MV-4-11 (cell line): ENCODE results near the gene LAGE3.

Experiments
- DNase-seq: peaks from one replicate; lab custom pipeline; 2025; lab: John Stamatoyannopoulos, UW

Gene LAGE3

DNA sequence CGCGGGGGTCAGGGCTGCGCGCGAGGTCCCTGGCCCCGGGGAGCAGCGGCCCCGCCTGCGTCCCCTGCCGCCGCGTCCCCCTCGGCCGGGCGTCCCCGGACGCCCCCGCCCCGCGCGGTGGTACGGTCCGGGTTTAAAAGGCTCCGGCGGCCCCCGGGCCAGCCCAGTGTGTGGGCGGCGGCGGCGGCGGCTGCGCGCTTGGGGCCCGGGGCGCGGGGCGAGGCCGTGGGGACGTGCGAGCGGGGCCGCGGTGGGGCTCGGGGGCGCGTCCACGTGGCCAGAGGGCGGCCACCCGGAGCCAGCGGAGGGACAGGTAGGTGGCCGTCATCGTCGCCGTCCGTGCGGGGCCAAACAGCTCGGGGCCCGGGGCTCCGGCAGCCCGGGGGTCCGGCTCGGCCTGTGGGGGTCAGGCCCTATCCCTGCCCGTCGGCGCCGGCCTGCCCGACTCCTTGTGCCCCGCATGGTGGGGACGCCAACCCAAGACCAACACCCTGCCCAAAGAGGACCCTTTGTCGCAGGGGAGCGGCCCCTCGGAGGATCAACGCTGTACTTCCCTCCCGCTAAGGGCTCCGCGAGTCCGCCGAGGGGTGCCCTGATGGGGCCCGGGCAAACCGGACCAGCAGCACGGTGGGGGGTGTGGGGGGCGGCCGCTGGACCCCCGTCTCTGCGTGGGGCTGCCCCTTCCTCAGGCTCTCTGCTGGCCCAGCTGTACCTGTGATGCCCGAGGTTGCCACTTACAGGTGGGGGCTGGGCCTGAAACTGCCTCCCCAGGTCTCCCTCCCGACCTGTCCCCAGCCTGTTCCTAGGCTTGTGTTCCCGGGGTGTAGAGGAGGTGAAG lies 20.7 kb downstream of the LAGE3 start, which contains the start of gene PLXNA3:
PLXNA3 (plus strand) TSS at position 166 of the 838 bp plus-strand sequence. CDS start 1,903 bp downstream, outside the sequence.
- no peak for DNase-seq

DNA sequence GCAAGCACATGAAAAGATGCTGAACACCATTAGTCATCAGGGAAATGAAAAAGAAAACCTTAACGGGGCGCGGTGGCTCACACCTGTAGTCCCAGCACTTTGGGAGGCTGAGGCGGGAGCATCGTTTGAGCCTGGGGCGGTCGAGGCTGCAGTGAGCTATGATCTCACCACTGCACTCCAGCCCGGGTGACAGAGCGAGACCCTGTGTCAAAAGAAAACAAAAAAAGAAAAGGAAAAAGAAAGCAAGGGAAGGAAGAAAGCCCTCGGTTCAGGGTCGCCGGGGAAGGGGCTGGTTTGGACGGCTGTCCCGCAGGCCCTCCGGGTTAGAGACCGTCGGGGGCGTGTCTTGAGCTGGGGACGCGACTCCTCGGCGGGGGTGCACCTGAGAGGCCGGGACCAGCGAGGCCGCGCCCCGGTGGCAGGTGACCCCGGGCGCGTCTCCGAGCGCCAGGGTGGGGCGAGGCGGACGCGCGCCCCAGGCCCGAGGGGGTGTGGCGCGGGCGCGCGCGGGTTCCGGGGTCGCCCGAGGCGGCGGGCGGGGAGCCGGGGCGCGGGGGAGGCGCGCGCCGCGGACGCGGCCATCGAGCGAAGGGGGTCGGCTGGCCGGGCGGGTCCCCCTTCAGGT lies 21.5 kb downstream of the LAGE3 start:
- no peak for DNase-seq

DNA sequence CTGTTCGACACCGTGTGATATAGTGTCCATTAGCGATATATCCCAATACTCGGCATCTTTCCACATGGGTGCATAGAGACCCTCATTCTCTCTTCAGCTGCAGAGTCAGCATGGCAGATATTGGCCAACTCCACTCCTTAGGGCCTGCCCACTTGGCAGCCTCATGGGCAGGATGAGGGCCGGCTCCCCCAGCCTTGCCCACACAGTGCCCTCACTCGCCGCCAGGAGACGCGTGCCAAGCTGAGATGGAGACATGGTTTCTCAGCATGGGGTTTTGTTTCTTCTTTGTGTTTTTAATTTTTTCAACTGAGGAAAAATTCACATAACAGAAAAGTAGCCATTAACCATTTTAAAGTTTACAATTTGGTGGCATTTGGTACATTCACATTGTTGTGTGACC lies 26.3 kb downstream of the LAGE3 start:
- no peak for DNase-seq

DNA sequence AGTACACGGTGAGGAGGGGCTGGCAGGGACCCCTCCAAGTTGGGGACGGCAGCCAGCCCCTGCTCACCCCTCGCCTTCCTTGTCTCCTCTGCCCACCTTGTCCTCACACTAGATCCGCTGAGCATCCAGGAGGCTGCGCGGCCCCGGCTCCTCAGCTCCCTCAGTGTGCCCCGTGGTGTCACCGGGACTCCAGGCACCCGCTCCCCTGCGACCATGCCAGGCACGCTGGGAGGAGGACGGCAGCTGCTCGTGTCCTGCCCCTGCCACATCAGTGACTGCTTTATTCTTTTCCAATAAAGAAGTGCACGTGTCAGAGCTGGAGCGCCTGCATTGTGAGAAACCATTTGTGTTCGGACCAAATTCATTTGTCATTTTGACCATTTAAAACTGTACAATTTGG lies 28.8 kb downstream of the LAGE3 start:
- DNase-seq, result no peak

DNA sequence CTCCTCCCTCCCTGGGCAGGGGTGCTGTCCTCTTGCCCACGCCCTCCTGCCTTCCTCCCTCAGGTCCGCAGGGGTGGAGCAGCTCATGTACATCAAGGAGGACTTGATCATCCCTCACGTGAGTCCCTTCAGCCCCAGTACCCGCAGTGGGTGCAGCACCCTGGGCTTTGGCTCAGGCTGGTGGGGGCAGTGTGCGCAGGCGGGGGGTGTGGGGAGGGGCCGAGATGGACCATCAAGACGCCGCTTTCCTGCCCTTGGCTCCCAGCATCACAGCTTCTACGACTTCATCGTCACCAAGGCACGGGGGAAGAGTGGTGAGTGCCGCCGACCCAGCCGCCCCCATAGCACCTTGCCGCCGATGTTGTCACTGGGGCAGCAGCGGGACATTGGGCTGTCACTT lies 29.5 kb downstream of the LAGE3 start:
- DNase-seq, result no peak

DNA sequence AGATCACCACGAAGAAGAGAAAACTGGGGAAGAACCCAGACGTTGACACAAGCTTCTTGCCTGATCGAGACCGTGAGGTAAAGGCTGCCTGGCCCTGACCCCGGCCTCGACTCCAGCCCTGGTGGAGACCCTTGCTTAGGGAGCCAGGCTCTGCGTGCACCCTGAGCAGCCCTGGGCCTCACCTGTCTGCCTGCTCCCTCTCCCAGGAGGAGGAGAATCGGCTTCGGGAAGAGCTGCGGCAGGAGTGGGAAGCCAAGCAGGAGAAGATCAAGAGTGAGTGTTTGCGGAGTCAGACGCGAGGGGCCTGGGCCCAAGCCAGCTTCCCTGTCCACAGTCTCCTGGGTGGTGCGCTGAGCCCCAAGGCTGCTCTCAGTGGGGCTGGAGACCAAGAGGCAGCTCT lies 30.6 kb downstream of the LAGE3 start:
- DNase-seq, result no peak

DNA sequence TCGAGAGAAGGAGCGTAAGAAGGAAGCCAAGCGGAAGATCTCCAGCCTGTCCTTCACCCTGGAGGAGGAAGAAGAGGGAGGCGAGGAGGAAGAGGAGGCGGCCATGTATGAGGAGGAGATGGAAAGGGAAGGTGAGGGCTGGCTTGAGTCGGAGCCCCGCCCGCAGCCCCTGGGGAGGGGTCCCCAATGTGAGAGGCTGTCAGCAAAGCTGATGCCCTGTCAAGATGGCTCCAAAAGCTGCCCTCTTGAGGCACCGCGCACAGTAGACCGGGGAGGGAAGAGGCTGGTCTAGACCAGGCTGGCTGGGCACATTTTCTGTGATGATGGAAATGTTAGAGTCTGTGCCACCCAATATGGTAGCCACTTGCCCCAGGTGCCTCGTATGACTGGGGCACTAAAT lies 32.7 kb downstream of the LAGE3 start:
- DNase-seq, result no peak

DNA sequence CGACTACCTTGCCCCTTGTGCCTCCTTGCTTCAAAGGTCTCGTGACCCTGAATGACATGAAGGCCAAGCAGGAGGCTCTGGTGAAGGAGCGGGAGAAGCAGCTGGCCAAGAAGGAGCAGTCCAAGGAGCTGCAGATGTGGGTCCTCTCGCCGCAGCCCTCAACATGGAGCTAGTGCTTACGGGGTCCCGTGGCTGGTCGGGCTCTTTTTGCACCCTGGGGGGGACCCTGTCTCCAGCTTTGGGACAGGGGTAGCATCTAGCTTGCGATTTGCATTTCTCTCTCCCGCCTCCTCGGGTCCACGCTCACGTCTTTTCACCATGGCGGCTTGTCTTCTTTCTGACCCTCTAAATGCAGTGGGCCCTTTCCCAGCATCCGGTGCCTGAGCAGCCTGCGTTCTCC lies 33.3 kb downstream of the LAGE3 start:
- DNase-seq, result no peak

DNA sequence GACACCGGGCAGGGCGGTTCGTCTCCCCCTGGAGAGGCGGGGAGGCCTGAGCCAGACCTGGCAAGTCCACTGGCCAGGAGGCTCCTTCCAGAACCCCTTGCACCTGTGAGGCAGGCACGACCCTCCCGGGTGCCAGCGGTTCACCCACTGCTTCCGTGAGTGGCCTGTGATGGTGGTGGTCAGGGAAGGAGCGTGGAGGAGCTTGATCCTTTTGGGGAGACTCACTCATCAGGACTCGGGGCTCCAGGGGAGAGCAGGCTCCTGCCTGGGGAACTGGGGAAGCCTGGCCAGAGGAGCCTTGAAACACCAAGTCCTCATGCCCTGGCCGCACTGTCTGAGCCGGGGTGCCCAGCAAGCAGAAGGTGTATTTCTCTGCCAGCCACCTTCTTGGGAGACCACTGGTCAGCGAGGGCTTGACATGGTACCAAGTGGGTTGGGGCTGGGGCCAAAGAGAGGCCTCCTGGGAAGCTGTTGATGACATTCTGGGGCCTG lies 34.3 kb downstream of the LAGE3 start:
- DNase-seq, result no peak

DNA sequence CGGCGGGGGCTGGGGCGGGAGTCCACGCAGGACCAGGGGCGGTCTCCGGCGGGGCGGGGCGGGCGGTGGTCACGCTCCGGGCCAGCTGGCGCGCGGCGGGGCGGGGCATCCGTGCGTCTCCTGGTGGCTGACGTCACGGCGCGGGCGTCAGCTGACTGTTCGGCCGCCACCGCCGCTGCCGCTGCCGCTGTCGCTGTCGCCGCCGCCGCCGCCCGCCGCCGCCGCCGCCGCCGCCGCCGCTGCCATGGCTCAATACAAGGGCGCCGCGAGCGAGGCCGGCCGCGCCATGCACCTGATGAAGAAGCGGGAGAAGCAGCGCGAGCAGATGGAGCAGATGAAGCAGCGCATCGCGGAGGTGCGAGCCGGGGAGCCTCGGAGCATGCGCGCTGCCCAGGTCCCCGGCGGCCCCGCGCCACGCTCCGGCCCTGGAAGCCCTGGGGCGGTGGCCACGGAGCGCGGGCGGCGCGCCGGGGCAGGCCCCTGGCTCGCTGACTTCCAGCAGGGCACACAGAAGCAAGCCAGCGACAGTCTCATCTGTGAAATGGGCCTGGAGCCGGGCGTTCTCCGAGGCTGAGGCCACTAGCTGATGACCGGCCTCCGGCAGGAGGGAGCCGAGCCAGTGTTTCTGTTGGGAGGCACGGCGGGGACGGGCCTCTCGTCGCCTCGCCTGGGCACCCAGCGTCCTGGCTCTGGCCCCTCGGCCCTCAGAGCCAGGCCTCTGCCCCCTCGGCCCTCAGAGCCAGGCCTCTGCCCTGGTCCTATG lies 34.9 kb downstream of the LAGE3 start, which contains the start of gene FAM50A:
FAM50A (plus strand) TSS at position 150 of the 763 bp plus-strand sequence; CDS start at position 245, 95 bp downstream.
- peak; percentile 36 for DNase-seq

DNA sequence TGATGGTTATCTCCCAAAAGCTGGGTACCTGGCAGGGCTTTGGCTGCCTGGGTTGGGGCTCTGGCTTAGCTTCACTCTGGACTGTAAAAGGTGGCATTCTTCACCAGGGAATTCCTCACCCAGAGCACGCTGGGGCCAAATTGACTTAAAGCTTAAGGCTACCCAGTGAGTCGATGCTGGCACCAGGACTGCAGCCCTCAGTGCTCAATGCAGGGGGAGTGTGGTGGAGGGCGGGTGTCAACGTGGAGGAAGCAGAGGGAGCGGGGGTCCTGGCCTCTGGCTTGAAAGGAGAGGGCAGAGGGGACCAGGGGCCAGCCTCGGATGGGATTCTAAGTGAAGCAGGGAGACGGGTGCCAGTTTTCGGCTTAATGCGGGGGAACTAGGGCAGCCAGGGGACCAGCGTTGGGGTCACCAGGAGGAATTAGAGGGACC lies 35.6 kb downstream of the LAGE3 start:
- no peak for DNase-seq

DNA sequence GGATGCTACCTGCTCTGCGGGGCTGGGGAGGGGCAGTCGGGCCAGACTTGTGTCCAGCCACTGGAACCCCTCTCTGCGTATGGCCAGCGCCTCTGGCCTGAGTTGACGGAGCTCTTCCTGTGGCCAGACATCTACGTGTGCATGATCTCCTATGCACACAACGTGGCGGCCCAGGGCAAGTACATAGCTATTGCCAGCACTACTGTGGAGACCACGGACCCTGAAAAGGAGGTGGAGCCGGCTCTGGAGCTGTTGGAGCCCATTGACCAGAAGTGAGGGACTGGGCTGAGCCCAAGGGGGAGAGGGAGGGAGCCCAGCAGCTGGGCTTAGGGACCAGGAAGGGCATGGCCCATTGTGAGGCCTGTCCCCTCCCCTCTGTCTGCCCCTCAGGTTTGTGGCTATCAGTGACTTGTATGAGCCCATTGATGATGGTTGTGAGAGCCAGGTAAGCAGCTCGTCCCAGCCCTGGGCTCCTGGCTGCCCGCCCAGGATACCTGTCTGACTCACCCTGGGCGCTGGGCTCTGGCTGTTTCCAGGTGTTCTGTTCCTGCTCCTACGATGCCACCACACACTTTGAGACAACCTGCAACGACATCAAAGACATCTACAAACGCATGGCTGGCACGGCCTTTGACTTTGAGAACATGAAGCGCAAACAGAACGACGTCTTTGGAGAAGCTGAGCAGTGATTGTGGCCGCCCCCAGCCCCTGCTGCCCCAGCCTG lies 36.9 kb downstream of the LAGE3 start:
- DNase-seq, result no peak

DNA sequence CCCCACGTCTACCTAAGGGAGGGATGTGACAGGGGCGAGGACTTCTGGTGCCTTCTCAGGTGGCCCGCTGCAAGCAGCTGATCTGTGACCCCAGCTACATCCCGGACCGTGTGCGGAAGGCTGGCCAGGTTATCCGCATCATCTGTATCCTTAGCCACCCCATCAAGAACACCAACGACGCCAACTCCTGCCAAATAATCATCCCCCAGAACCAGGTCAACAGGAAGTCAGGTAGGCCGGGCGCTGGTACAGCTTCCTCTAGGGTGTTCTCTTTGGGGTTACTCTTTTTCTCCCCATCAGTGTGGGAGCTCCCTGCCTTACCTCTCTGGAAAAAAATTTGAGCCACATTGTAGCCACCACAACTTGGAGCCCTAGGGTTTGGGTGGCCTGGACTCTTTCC lies 37.5 kb downstream of the LAGE3 start:
- no peak for DNase-seq

DNA sequence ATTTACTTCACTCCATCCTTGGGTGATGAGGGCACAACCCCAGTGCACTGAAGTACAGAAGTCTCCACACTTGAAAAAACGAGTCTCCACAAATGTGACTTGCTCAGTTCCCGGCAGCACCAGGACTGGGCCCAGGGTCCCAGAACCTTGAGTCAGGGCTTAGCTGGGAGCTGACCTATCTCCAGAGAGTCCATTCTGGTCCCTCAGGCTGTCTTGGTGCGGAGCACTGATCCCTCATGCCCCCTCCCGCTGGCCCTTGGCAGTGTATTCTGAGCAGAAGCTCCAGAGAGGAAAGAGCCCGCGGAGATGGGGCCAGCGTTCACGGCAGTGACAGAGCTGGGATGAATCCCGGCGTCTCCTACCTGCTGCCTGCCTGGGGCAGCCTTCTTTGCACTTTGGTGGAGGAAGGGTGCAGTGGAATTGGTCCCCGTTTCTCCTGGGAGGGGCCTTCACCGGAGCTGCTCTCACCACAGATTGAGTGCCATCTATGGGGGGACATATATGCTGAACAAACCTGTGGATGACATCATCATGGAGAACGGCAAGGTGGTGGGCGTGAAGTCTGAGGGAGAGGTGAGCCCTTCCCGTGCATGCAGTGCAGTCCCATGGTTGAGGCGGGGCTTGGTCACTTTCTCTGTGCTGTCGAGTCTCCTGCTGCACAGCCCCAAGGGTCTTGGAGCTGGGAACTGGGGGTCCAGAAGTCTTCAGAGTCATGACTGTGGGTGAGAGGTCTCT lies 38.3 kb downstream of the LAGE3 start:
- no peak for DNase-seq

DNA sequence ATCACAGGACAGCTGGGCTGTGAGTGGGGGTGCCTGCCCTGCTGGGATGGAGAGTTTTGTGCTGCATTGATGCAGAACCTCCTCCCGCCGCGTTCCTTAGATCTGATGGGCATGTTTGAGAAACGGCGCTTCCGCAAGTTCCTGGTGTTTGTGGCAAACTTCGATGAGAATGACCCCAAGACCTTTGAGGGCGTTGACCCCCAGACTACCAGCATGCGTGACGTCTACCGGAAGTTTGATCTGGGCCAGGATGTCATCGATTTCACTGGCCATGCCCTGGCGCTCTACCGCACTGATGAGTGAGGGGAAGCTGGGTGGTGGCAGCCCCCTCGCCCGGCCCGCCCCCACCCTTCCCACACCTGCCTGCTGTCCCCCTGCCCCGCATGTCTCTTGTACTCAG lies 39.2 kb downstream of the LAGE3 start:
- no peak for DNase-seq

DNA sequence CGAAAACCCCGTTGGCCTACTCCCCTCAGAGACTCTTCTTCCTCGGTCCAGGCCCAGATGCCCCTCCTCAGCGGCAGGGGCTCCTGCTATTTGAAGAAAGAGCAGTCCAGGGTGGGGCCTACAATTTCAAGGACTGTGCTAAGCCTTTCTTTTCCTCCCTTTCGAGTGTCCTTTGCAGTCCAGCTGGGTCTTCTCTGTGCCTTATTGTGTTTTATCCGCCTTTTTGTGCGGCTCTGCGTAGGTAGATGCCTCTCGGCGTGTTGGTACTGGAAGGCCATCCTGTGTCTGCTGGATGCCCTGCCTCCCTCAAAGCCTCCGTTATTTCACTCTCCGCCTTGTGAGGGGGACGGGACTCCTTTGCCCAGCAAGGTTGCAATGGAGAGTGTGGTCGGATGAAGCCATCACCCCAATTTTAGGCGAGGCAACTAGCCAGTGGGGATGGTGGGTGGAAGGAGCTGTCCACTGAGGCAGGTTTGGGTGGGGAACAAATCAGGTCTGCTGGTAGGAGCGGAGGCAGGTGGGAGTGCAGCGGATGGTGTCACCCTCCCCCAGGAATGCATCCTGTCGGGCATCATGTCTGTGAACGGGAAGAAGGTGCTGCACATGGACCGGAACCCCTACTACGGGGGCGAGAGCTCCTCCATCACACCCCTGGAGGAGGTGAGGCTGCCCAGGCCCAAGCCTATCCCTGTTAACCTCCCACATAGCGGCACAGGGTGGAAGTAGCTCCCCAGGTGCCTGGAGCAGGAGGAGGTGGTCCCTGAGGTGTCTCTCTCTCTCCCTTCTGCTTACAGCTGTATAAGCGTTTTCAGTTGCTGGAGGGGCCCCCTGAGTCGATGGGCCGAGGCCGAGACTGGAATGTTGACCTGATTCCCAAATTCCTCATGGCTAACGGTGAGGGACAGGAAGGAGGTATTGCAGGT lies 40.8 kb downstream of the LAGE3 start:
- no peak for DNase-seq

DNA sequence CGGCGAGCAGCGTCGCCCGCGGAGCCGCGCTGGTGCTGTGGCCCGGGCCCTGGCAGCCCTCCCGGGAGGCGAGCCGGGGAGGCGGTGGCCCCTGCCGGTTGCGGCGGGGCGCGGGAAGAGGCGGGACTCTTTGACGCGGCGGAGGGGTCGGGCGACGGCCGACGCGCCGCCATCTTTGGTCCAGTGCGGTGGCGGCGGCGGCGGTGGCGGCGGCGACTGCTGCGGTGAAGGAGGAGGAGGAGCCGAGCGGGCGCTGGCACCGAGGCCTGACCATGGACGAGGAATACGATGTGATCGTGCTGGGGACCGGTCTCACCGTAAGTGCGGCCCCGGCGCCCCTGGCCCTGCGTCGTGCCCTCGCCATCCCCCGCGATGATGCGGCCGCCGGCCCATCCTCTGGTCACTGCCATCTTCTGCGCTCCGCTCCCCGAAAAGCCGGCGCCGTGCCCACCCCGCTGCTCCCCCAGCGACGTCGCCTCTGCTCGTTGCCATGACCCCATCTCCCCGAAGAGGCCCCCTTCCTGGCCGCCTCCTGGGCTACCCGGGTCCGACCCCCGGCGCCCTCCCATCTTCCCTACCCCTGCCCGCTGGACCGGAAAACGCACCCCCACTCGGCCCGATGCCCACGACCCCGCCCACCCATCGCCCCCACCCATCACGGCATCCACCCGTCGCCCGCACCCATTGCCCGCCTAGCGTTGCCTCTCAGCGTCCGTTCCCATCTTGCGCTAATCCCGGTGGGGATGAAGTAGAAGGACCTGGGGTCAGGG lies 41.9 kb downstream of the LAGE3 start, which contains the start of gene GDI1:
GDI1 (plus strand) TSS at position 172 of the 770 bp plus-strand sequence; CDS start at position 273, 101 bp downstream.
- DNase-seq, result no peak

DNA sequence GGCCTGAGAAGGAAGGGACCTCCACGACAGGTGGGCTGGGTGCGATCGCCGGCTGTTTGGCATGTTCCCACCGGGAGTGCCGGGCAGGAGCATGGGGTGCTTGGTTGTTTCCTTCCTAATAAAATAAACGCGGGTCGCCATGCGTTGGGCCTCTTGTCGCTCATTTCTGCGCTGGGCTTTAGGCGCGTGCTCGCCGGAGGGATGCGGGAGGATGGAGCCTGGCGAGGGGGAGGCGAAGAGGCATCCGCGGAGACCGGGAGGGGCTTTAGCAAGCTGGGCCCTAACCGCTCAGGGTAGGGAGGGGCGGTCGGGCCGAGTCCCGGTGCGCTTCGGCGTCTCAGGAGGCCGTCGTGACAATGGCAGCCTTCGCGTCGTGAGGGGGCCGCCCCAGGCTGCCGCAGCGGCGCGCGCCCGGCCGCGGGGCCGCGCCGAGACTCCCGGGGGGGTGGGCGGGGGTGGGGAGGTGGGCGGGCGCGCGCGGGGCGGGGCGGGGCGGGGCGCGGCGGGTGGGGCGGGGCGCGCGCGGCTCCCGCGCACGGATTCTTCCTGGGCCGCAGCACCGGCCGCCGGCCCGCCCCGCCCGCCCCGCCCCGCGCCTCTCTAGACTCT lies 42.6 kb downstream of the LAGE3 start:
- DNase-seq, result no peak
